ENCODE results near the gene MUC15. TPM values are rescaled to one million over a fixed set of nuclear protein-coding genes. Genes with fewer than 3 reads are reported as not detected.

MUC15 gene, protein sequence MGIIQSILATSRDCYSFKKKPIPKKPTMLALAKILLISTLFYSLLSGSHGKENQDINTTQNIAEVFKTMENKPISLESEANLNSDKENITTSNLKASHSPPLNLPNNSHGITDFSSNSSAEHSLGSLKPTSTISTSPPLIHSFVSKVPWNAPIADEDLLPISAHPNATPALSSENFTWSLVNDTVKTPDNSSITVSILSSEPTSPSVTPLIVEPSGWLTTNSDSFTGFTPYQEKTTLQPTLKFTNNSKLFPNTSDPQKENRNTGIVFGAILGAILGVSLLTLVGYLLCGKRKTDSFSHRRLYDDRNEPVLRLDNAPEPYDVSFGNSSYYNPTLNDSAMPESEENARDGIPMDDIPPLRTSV
- total RNA-seq, result not detected

DNA sequence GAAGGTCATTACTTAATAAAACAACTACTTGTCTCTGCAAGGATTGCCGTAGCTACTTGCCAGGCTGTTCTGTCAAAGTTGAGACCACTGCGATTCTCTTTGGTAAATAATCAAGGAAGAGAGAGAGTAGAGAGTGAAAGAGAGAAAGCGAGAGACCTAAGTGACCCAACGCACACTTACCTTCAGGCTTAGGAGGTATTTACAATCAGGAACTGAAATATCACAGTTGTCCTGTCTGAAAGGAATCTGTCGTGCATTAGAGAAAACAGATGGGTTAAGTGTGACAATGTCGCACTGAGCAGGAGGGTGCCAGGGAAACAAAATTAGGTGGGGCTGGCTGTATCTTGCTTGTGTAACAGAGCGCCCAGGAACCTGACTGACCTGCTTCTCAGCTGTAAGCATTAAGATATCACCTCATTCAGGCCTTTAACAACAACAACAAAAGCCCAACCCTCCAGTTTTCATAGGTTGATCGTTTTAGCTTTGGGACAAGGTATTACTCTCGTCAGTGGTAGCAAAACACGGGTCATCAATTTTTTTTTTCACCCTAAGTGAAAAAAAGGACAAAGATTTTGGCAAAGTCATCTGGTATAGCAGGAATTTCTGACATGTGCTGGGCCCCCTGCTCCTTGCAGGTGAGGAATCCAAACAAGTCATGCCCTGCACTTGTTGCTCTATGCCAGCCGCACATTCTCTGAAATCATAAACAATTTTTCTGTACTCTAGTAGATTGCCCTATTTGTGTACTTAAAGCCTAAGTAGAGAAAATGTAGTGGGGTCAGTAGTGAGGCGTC, at the start of gene MUC15:
Gene MUC15, minus strand, starts transcription at position 403 of the 794 bp plus-strand sequence. CDS start 5,169 bp downstream, outside the sequence.
- Histone ChIP-seq H3K27me3 (no peaks in the 10 kb centered on the region), H3K36me3 (no peaks in the 10 kb centered on the region), H3K9me3 (no peaks in the 10 kb centered on the region), H3K4me3 (no peak within 1 kb of the TSS), H3K4me1 (no peaks in the 10 kb centered on the region), H3K27ac (no peak within 1 kb of the TSS)
- 73 to 74% methylated on average over 12 of the region's 12 CpGs for WGBS, 2 donors
- DNase-seq (ENCODE audit: low spot score in 2 of 2), result no peak
- TF ChIP-seq, protein P1, sequence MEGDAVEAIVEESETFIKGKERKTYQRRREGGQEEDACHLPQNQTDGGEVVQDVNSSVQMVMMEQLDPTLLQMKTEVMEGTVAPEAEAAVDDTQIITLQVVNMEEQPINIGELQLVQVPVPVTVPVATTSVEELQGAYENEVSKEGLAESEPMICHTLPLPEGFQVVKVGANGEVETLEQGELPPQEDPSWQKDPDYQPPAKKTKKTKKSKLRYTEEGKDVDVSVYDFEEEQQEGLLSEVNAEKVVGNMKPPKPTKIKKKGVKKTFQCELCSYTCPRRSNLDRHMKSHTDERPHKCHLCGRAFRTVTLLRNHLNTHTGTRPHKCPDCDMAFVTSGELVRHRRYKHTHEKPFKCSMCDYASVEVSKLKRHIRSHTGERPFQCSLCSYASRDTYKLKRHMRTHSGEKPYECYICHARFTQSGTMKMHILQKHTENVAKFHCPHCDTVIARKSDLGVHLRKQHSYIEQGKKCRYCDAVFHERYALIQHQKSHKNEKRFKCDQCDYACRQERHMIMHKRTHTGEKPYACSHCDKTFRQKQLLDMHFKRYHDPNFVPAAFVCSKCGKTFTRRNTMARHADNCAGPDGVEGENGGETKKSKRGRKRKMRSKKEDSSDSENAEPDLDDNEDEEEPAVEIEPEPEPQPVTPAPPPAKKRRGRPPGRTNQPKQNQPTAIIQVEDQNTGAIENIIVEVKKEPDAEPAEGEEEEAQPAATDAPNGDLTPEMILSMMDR (IDR thresholded peaks at IDR 0.05), result no peak
- TF ChIP-seq POLR2A (IDR thresholded peaks at IDR 0.05), result no peak
- TF ChIP-seq EP300 (IDR thresholded peaks at IDR 0.05), result no peak

DNA sequence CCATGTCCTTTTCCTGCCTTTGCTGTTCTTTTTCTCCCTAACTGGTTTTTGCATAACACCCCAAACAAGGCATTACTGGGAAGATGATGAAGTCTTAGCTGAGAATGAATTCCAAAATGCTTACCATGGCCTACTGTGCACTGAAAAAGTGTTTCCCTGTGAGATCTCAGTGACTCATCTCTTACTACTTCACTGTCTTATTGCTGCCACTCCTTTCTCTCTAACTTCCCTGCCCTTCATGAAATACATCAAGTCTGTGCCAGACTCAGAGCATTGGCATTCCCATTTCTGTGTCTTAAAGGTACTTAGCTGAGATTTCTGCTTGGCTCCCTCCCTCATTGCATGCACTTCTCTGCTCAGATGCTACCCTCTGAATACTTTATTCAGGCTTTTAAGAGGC, 49.1 kb upstream of the MUC15 start:
- no peaks in the 10 kb centered on the region for H3K4me1 ChIP-seq
- H3K27me3 ChIP-seq, result no peaks in the 10 kb centered on the region
- no peak overlapping the region for H3K27ac ChIP-seq
- no peaks in the 10 kb centered on the region for H3K36me3 ChIP-seq
- TF ChIP-seq, protein P1 (IDR thresholded peaks at IDR 0.05), result no peak
- TF ChIP-seq POLR2A (IDR thresholded peaks at IDR 0.05) (no peak), EP300 (IDR thresholded peaks at IDR 0.05) (no peak)
- DNase-seq (ENCODE audit: low spot score in 2 of 2), result no peak
- no peak overlapping the region for H3K4me3 ChIP-seq
- H3K9me3 ChIP-seq, result no peaks in the 10 kb centered on the region

DNA sequence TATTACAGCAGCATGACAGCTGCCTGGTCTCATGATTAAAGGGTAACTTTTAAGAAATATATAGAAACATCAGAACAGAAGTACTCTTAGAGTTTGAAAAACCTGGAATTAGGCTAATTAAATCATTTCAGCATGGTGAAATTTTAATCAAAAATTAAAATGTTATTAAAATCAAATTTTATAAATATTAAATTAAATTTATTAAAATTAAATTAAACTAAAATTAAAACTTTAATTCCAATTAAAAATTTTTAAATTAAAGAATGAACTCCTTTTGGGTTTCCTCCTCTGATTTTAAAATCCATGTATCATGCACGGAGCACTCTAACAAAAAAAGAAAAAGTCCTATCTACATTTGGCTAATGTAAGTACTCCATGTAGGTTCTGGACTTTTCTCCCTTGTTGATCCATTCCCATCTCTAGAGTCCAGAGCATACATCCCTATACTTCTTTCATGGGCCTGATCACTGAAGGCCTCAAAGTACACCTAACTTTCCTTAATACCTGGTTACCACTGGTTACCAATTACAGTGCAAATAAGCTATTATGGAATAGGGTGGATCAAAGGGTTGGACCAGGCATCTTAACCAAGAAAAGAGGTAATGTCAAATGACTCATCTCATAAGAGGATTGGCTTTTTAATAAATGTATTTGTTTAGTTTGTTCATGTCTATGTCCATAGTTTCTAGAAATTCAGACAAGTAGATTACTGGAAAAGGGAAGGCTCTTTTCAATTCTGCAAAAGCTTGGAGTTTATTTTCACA, 48.4 kb upstream of the MUC15 start:
- Histone ChIP-seq H3K4me1 (no peaks in the 10 kb centered on the region), H3K36me3 (no peaks in the 10 kb centered on the region), H3K27me3 (no peaks in the 10 kb centered on the region), H3K9me3 (no peaks in the 10 kb centered on the region), H3K27ac (no peak overlapping the region), H3K4me3 (no peak overlapping the region)
- TF ChIP-seq EP300 (IDR thresholded peaks at IDR 0.05) (no peak), POLR2A (IDR thresholded peaks at IDR 0.05) (no peak)
- TF ChIP-seq, protein P1 (IDR thresholded peaks at IDR 0.05), result no peak
- no peak for DNase-seq (ENCODE audit: low spot score in 2 of 2)
- 93 to 95% methylated on average over 1 of the region's 1 CpG for whole genome bisulfite sequencing, 2 donors

DNA sequence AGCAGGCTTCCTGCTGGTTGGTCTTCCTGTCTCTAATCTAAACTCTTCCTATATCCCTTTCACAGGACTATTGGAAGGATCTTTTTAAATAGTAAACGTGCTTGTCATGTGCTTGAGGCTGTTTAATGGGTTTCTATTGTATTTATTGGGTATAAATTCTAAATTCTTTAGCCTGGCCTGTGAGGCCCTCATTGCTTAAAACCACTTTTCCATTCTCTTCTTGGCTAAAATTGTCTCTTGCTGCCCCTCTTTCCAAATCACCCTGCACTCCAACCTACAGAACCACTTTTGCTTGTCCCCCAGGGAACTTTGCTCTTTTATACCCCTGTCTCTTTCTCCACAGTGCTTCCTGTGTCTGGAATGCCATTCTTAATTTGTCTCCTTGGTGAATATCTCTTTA, 46.4 kb upstream of the MUC15 start:
- H3K9me3 ChIP-seq, result peaks cover 0 to 8% (median 0%) of the 10 kb centered on the region in 4 donors
- H3K36me3 ChIP-seq, result no peaks in the 10 kb centered on the region
- WGBS, 2 donors, result 19 to 39% methylated on average over 1 of the region's 1 CpG
- no peak overlapping the region for H3K27ac ChIP-seq
- H3K4me3 ChIP-seq, result no peak overlapping the region
- DNase-seq (ENCODE audit: low spot score in 2 of 2), result no peak
- TF ChIP-seq EP300 (IDR thresholded peaks at IDR 0.05) (no peak), POLR2A (IDR thresholded peaks at IDR 0.05) (no peak)
- TF ChIP-seq, protein P1 (IDR thresholded peaks at IDR 0.05), result no peak
- H3K27me3 ChIP-seq, result no peaks in the 10 kb centered on the region
- no peaks in the 10 kb centered on the region for H3K4me1 ChIP-seq
